ENCODE measurements around the gene GRK3.
"Not testable (repeated sequence)": the region's sequence is repeated elsewhere in the genome, so short reads cannot be mapped to it uniquely, and the experiment has no call there.

The GRK3 gene

GRCh38 chr22:25571969-25572707, 7.7 kb downstream of the GRK3 start:
- not testable (repeated sequence) for DNase-seq (ENCODE audit: low read depth in 2 of 2)

DNA sequence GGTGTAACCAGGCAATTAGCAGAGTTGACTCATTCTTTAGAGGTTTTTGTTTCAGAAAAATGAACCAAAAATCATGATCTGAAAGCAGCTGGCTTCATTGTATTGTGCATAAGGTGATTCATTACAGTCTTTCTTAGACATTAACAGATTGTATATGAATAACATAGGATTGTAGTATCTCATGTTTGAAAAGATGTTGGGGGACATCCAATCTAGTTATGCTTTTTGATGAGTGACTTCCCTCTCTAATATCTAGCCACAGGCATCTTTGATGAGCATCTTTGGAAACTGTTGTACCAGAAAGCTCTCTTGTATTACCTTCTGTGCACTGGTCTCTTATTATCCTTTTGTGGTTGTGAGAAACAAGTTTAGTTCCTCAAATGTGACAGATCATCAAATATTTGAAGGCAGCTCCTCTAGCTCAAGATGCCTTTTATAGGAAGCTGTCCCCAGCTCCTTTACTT, 8.3 kb downstream of the GRK3 start:
- no peak for DNase-seq (ENCODE audit: low read depth in 2 of 2)

DNA sequence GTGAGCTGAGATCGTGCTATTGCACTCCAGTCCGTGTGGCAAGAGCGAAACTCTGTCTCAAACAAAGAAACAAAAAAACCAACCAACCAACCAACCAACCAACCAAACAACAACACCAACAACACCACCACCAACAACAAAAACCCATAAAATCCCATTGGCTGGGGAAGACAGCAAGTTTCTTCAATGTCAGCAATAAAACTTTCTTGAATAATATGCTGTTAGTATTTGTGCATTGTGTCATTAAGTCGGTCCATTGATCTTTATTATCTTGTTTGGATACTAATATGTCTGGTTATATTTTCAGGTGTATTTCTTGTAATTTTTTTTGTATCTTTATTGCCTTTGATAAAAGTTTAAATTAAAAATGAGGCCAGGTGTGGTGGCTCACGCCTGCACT, 9.4 kb downstream of the GRK3 start:
- no peak for DNase-seq (ENCODE audit: low read depth in 2 of 2)

GRCh38 chr22:25574736-25575135, 10.3 kb downstream of the GRK3 start:
- DNase-seq (ENCODE audit: low read depth in 2 of 2): no peak

GRCh38 chr22:25575674-25576392, 11.4 kb downstream of the GRK3 start:
- not testable (repeated sequence) for DNase-seq (ENCODE audit: low read depth in 2 of 2)

DNA sequence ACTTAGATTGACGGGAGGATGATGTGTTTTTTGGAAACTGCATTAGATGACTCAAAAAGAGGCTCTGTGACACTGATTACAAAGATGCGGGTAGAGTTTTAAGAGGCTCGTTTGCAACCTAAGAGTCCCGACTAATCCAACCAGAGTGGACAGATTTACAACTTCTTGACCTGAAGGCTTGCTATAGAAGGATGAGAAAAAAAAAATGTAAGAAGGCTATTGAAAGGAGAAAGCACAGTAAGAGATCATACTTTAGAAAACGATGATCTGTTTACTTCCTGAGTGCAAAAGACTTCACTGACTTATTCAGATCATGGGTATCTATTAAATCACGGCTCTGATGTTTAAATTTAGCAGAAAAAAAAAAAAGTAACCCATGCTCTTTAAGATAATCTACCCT, 17.0 kb downstream of the GRK3 start:
- DNase-seq (ENCODE audit: low read depth in 2 of 2): not testable (repeated sequence)

DNA sequence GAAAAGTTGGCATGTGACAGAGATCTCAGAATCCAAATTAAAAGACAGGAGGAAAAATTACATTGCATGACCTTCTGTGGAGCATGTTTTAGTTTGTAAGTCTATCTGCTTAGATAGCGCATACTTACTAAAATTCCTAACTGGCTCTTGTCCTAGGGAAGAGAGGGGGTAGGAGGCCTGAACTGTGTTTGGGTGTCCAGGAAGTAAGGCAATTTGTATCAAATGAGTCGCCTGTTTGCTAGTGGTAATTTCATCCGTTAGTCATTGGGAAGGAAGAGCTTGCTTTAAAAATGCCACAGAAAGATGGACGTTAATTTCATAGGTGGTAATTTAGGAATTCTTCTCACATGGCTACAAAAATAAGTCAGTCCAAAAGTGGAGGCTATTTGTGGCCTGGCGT, 18.5 kb downstream of the GRK3 start:
- peak in 1 of 2 experiments; percentile 23 for DNase-seq (ENCODE audit: low read depth in 2 of 2)

GRCh38 chr22:25584993-25585392, 20.5 kb downstream of the GRK3 start:
- DNase-seq (ENCODE audit: low read depth in 2 of 2): peak in 1 of 2 experiments; percentile 8

DNA sequence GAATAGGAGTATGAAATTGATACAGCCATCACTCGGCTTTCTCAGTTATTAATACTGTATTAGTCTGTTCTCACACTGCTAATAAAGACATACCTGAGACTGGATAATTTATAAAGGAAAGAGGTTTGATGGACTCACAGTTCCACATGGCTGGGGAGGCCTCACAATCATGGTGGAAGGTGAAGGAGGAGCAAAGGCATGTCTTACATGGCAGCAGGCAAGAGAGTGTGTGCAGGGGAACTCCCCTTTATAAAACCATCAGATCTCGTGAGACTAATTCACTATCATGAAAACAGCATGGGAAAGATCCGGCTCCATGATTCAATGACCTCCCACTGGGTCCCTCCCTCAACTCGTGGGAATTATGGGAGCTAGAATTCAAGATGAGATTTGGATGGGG, 25.2 kb downstream of the GRK3 start:
- DNase-seq (ENCODE audit: low read depth in 2 of 2): not testable (repeated sequence)

- not testable (repeated sequence) for DNase-seq (ENCODE audit: low read depth in 2 of 2)
Observed at GRCh38 chr22:25593323-25593722, 28.8 kb downstream of the GRK3 start.

- no peak for DNase-seq (ENCODE audit: low read depth in 2 of 2)
Observed at GRCh38 chr22:25598609-25599008, 34.1 kb downstream of the GRK3 start.

DNA sequence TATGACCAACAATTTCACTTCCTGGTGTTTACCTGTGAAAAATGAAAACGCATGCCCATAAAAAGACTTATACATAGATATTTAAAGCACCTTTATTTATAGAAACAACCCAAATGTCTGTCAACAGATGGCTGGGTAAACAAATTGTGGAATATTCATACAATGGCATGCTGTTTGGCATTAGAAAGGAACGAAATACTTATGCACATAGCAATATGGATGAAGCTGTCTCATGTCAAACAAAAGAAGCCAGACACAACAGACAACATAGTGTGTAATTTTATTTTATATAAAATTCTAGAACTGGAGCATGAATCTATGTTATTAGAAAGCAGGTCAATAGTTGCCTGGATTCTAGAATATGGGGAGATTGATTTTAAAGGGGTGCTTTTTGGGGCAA, 38.0 kb downstream of the GRK3 start:
- no peak for DNase-seq (ENCODE audit: low read depth in 2 of 2)

- DNase-seq (ENCODE audit: low read depth in 2 of 2): no peak
Observed at GRCh38 chr22:25602916-25603315, 38.4 kb downstream of the GRK3 start.

DNA sequence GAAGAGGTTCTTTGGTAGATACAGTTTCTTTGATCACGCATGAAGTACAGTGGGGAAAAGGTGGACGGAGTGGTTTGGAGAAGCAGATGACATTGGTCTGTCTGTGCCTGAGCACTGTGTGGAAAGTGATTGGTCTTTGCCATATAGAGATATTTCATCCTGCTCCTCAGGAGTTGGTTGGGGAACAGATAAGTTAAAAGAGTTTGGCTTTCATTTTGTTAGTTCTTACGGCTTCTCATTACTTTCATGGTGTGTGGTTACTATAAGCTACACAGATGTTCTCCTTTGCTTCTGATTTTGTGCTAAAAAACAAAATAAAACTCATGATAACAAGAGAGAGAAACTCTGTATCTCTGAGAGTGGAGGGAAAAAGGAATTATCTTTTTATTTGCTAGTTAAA, 40.7 kb downstream of the GRK3 start:
- DNase-seq (ENCODE audit: low read depth in 2 of 2): not testable (repeated sequence)

DNA sequence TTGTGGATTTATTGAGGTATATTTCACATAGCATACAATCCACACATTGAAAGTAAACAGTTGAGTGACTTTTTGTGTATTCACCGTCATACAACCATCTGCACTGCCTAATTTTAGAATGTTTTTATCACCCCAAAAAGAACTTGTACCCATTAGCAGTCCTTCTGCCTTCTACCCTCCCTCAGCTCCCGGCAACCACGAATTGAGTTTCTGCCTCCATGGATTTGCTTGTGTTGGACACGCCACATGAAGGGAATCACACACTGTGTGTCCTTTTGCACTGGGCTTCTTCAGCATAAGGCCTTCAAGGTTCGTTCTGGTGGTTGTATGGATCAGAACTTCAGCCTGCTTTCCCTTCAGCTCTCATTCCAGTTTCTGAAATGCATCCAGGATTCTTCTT, 41.1 kb downstream of the GRK3 start:
- not testable (repeated sequence) for DNase-seq (ENCODE audit: low read depth in 2 of 2)

DNA sequence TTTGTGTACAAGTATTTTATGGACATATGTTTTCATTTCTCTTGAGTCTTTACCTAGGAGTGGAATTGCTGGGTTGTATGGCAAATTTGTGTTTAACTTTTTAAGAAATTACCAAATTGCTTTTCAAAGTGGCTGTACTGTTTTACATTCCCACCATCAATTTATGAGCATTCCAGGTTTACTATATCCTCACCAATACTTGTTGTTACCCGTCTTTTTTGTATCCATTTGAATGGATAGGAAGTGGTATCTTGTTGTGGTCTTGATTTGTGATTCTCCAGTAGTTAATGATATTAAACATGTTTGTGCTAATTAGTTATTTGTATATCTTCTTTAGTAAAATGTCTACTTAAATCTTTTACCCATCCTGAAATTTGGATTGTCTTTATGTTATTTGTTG, 46.8 kb downstream of the GRK3 start:
- not testable (repeated sequence) for DNase-seq (ENCODE audit: low read depth in 2 of 2)

- not testable (repeated sequence) for DNase-seq (ENCODE audit: low read depth in 2 of 2)
Observed at GRCh38 chr22:25613131-25613530, 48.7 kb downstream of the GRK3 start.

DNA sequence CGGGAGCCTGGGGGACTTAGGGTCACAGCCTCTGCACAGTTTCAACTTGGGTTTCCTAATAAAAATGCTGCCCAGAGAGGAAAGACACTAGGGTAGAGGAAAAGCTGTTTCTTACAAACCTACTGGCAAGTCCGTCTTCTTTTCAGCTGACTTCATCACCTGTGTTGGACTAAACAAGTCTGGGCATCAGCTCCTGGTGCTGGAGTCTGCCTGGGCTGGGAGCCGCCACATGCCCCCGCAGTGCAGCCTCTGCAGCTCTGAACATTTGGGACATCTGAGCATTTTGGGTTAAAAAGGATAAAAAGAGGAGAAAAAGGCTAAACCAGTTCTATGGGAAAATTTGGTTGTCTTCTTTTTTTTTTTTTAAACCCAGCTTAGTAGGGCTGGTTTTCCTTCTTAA, 49.1 kb downstream of the GRK3 start:
- not testable (repeated sequence) for DNase-seq (ENCODE audit: low read depth in 2 of 2)

GRCh38 chr22:25614791-25615190, 50.3 kb downstream of the GRK3 start:
- not testable (repeated sequence) for DNase-seq (ENCODE audit: low read depth in 2 of 2)

DNA sequence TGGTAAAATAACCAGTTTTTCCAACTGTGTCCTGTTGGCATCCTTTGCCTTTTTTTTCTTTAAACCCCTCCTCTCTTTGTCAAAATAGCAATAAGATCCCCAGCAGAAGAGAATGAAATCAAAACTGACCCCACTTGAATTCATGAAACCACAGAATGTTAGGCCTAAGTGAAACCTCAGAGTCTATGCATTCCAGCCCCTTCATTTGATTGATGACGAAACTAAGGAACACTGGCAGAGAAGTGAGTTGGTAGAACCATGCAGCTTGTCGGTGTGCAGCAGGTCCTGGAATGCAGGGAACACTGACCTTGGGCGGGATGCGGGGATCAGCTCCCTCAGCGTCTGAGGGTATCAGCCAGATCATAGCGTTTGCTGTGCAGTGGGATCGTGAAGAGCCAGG, 57.5 kb downstream of the GRK3 start:
- DNase-seq (ENCODE audit: low read depth in 2 of 2): peak; percentile 17 to 25

GRCh38 chr22:25623310-25623734, 58.8 kb downstream of the GRK3 start:
- no peak for DNase-seq (ENCODE audit: low read depth in 2 of 2)

- no peak for DNase-seq (ENCODE audit: low read depth in 2 of 2)
Observed at GRCh38 chr22:25623851-25624250, 59.4 kb downstream of the GRK3 start.

- no peak for DNase-seq (ENCODE audit: low read depth in 2 of 2)
Observed at GRCh38 chr22:25624476-25624875, 60.0 kb downstream of the GRK3 start.
